Measurements from ENCODE around the gene TSSK1B. TPM values are rescaled to one million over a fixed set of nuclear protein-coding genes. Genes with fewer than 3 reads are reported as not detected.

TSSK1B gene
- total RNA-seq, 4 donors from 2014 or later, result not detected

- no peak for TF ChIP-seq CTCF (IDR thresholded peaks at IDR 0.05; ENCODE audit: low read depth)
These were observed 37.7 kb downstream of the TSSK1B start for GRCh38 chr5:113397046-113397445.

- no peak for TF ChIP-seq CTCF (IDR thresholded peaks at IDR 0.05; ENCODE audit: low read depth)
These were observed 40.1 kb downstream of the TSSK1B start for GRCh38 chr5:113394658-113395057.

- TF ChIP-seq CTCF (IDR thresholded peaks at IDR 0.05; ENCODE audit: low read depth), result no peak
These were observed 44.6 kb downstream of the TSSK1B start for GRCh38 chr5:113390224-113390623.

- TF ChIP-seq CTCF (IDR thresholded peaks at IDR 0.05; ENCODE audit: low read depth), result no peak
These were observed 45.7 kb downstream of the TSSK1B start for GRCh38 chr5:113389116-113389515.

- TF ChIP-seq CTCF (IDR thresholded peaks at IDR 0.05; ENCODE audit: low read depth), result no peak
These were observed 46.9 kb downstream of the TSSK1B start for GRCh38 chr5:113387844-113388243.

- no peak for TF ChIP-seq CTCF (IDR thresholded peaks at IDR 0.05; ENCODE audit: low read depth)
These were observed 50.0 kb downstream of the TSSK1B start for GRCh38 chr5:113384782-113385285.

- TF ChIP-seq CTCF (IDR thresholded peaks at IDR 0.05; ENCODE audit: low read depth), result no peak
These were observed 52.1 kb downstream of the TSSK1B start for GRCh38 chr5:113382731-113383130.

Other genes with a start within 250 kb of the TSSK1B start
- 10 to 100 TPM; 15.0 to 57.3 (median 23.7) TPM for gene MCC, start 53.5 kb upstream of the TSSK1B start, total RNA-seq
- gene YTHDC2, start 78.7 kb upstream of the TSSK1B start, total RNA-seq, result 10 to 100 TPM; 27.7 to 38.1 (median 31.3) TPM

Measured in subcutaneous adipose tissue (tissue), 4 donors.